HepG2 (cell line): ENCODE data around the gene AK3. TPM values are rescaled to one million over a fixed set of nuclear protein-coding genes. Genes with fewer than 3 reads are reported as not detected.
A peak's percentile ranks its signal among the peaks of the same experiment; 100 is the strongest.

Experiments used
- ADNP ChIP-seq: sonication (generic); formaldehyde crosslinking; IDR thresholded peaks from 2 replicates; pipeline ENCODE4 v1.4.0; 2020; ENCODE audit warnings: missing genetic modification reagents
- AKAP8 ChIP-seq: sonication (generic); formaldehyde crosslinking; IDR thresholded peaks from 2 replicates; pipeline ENCODE4 v1.5.1; 2020; ENCODE audit warnings: mild to moderate bottlenecking, missing genetic modification reagents
- ATAD3A ChIP-seq: sonication (generic); formaldehyde crosslinking; IDR thresholded peaks from 2 replicates; pipeline ENCODE4 v1.4.0; 2020; ENCODE audit warnings: missing genetic modification reagents
- CERS6 ChIP-seq: sonication (generic); formaldehyde crosslinking; IDR thresholded peaks from 2 replicates; pipeline ENCODE4 v1.5.0; 2020; ENCODE audit warnings: missing genetic modification reagents
- CHCHD3 ChIP-seq: sonication (generic); formaldehyde crosslinking; IDR thresholded peaks from 2 replicates; pipeline ENCODE4 v1.8.0; 2022; ENCODE audit warnings: mild to moderate bottlenecking, missing genetic modification reagents, moderate library complexity
- FIP1L1 ChIP-seq: fragments of 200-400 bp; formaldehyde crosslinking; IDR thresholded peaks from 2 replicates; pipeline ENCODE4 v1.6.1; 2018; ENCODE audit warnings: low read depth, mild to moderate bottlenecking, low read length, moderate library complexity, borderline replicate concordance; ENCODE audit not compliant: insufficient read depth
- FOSL2 ChIP-seq: sonication (generic); formaldehyde crosslinking; IDR thresholded peaks from 2 replicates; pipeline ENCODE4 v1.4.0; 2020; ENCODE audit warnings: missing genetic modification reagents
- PATZ1 ChIP-seq: sonication (generic); formaldehyde crosslinking; IDR thresholded peaks from 2 replicates; pipeline ENCODE4 v1.4.0; 2020; ENCODE audit warnings: missing genetic modification reagents
- PHB2 ChIP-seq: fragments of 450-650 bp; IDR thresholded peaks from 2 replicates; pipeline ENCODE4 v1.6.1; 2018; ENCODE audit not compliant: partially characterized antibody
- PPARG ChIP-seq: conservative IDR thresholded peaks from 2 replicates; pipeline ENCODE4 v1.6.1; 2016; ENCODE audit warnings: missing biosample characterization, missing genetic modification reagents
- RBFOX2 ChIP-seq: fragments of 200-400 bp; formaldehyde crosslinking; IDR thresholded peaks from 2 replicates; pipeline ENCODE4 v1.6.1; 2017; ENCODE audit warnings: low read depth, mild to moderate bottlenecking, low read length
- RFX3 ChIP-seq: IDR thresholded peaks from 2 replicates; pipeline ENCODE4 v1.6.1; 2016; ENCODE audit warnings: missing biosample characterization, missing genetic modification reagents
- SMAD3 ChIP-seq: sonication (generic); formaldehyde crosslinking; IDR thresholded peaks from 2 replicates; pipeline ENCODE4 v1.4.0; 2020; ENCODE audit warnings: missing genetic modification reagents
- TBP ChIP-seq: sonication (generic); formaldehyde crosslinking; IDR thresholded peaks from 2 replicates; pipeline ENCODE4 v1.5.0; 2020; ENCODE audit warnings: missing genetic modification reagents
- ZNF234 ChIP-seq: sonication (generic); formaldehyde crosslinking; conservative IDR thresholded peaks from 2 replicates; pipeline ENCODE4 v1.5.1; 2020; ENCODE audit warnings: mild to moderate bottlenecking, missing genetic modification reagents
- ZNF292 ChIP-seq: sonication (generic); formaldehyde crosslinking; IDR thresholded peaks from 2 replicates; pipeline ENCODE4 v1.8.1; 2022; ENCODE audit warnings: mild to moderate bottlenecking, low read depth, missing genetic modification reagents, borderline replicate concordance
- ZNF33B ChIP-seq: sonication (generic); formaldehyde crosslinking; IDR thresholded peaks from 2 replicates; pipeline ENCODE4 v1.5.1; 2020; ENCODE audit warnings: mild to moderate bottlenecking, missing genetic modification reagents
- ZNF430 ChIP-seq: sonication (generic); formaldehyde crosslinking; IDR thresholded peaks from 2 replicates; pipeline ENCODE4 v1.9.0; 2021; ENCODE audit warnings: mild to moderate bottlenecking, missing genetic modification reagents
- ZNF556 ChIP-seq: sonication (generic); formaldehyde crosslinking; IDR thresholded peaks from 2 replicates; pipeline ENCODE4 v1.4.0; 2020; ENCODE audit warnings: mild to moderate bottlenecking, missing genetic modification reagents, borderline replicate concordance
- ZNF567 ChIP-seq: sonication (generic); formaldehyde crosslinking; IDR thresholded peaks from 2 replicates; pipeline ENCODE4 v1.8.1; 2023; ENCODE audit warnings: mild to moderate bottlenecking, missing genetic modification reagents, borderline replicate concordance
- ZNF616 ChIP-seq: sonication (generic); formaldehyde crosslinking; IDR thresholded peaks from 2 replicates; pipeline ENCODE4 v1.5.0; 2020; ENCODE audit warnings: low read depth, mild to moderate bottlenecking, missing genetic modification reagents
- ZNF781 ChIP-seq: sonication (generic); formaldehyde crosslinking; IDR thresholded peaks from 2 replicates; pipeline ENCODE4 v1.5.1; 2020; ENCODE audit warnings: borderline replicate concordance, mild to moderate bottlenecking, missing genetic modification reagents; ENCODE audit errors: not compliant biosample characterization
- ZNF788 ChIP-seq: sonication (generic); formaldehyde crosslinking; IDR thresholded peaks from 2 replicates; pipeline ENCODE4 v1.5.0; 2020; ENCODE audit warnings: mild to moderate bottlenecking, missing genetic modification reagents, borderline replicate concordance
- ZSCAN29 ChIP-seq: sonication (generic); formaldehyde crosslinking; conservative IDR thresholded peaks from 2 replicates; pipeline ENCODE4 v1.4.0; 2020; ENCODE audit warnings: mild to moderate bottlenecking, missing genetic modification reagents
- ZSCAN9 ChIP-seq: IDR thresholded peaks from 2 replicates; pipeline ENCODE4 v1.6.1; 2016; ENCODE audit warnings: borderline replicate concordance
- ZZZ3 ChIP-seq: sonication (generic); formaldehyde crosslinking; IDR thresholded peaks from 2 replicates; pipeline ENCODE4 v1.4.0; 2020; ENCODE audit warnings: missing genetic modification reagents, mild to moderate bottlenecking, borderline replicate concordance
- polyA plus RNA-seq, 8 experiments: library from polyadenylated mRNA; depleted of rRNA in 3 of 8; stranded (reverse) in 7 of 8; unstranded in 1 of 8; fragments of >200 nt; fragmentation: Illumina TruSeq in 4 of 8; extraction: Trizol in 4 of 8; gene quantifications; 2 replicates each; pipeline versions ENCODE4 v1.2.1 to v1.2.3, GENCODE V29; 2011 to 2016; ENCODE audit warnings: low read depth in 4 of 8, missing spikeins in 1 of 8, mixed read lengths in 1 of 8; ENCODE audit not compliant: insufficient read depth in 1 of 8
- total RNA-seq, 5 experiments: library from RNA; depleted of rRNA; stranded (reverse); fragments of >200 nt; fragmentation: Illumina TruSeq; extraction: Trizol; gene quantifications; 2 replicates each; pipeline ENCODE4 v1.2.3, GENCODE V29; 2016; ENCODE audit warnings: low read depth in 1 of 5

The AK3 gene
- total and polyA plus RNA-seq, 2 of the 13 experiments (the other 11 are each of a cell fraction or from before 2014, with no cell fraction given) = 76.8 to 109 TPM

GRCh38 chr9:4666042-4666699 lies 74.8 kb downstream of the AK3 start, which contains the start of gene SPATA6L (continued):
- peak; percentile 57; the same call in 1 of the 2 replicates for TF ChIP-seq PATZ1 (CRISPR knock-in tag)
- no peak for TF ChIP-seq ZNF234
- TF ChIP-seq ZNF788 (CRISPR knock-in tag) = peak; percentile 46; the same call in 1 of the 2 replicates
- no peak for TF ChIP-seq SMAD3
- TF ChIP-seq RBFOX2 = peak; percentile 70
- TF ChIP-seq PPARG (CRISPR knock-in tag) = no peak
- no peak for TF ChIP-seq ATAD3A
- TF ChIP-seq FIP1L1 = no peak
- no peak for TF ChIP-seq ZSCAN29 (CRISPR knock-in tag)
- TF ChIP-seq ZZZ3 (CRISPR knock-in tag) = no peak
- no peak for TF ChIP-seq ADNP (CRISPR knock-in tag)
- no peak for TF ChIP-seq TBP (CRISPR knock-in tag)
- 0 out of 2 replicates have a peak, but pooled peaks have one; percentile 35 for TF ChIP-seq ZNF616 (CRISPR knock-in tag)
- no peak for TF ChIP-seq AKAP8
- no peak for TF ChIP-seq PHB2
- no peak for TF ChIP-seq ZNF781
- no peak for TF ChIP-seq ZNF556
- TF ChIP-seq FOSL2 (CRISPR knock-in tag) = peak; percentile 36; the same call in 1 of the 2 replicates
- TF ChIP-seq ZNF430 (CRISPR knock-in tag) = no peak
- no peak for TF ChIP-seq ZSCAN9
- TF ChIP-seq RFX3 (CRISPR knock-in tag) = peak; percentile 61; the same call in 1 of the 2 replicates
- peak; percentile 81; the same call in 1 of the 2 replicates for TF ChIP-seq ZNF292 (CRISPR knock-in tag)
- no peak for TF ChIP-seq ZNF33B (CRISPR knock-in tag)
- TF ChIP-seq ZNF567 (CRISPR knock-in tag) = no peak
- no peak for TF ChIP-seq CERS6 (CRISPR knock-in tag)
- no peak for TF ChIP-seq CHCHD3 (CRISPR knock-in tag)
